CD14-positive monocyte (primary cell): ENCODE data around the gene BAHCC1. TPM values are rescaled to one million over a fixed set of nuclear protein-coding genes. Genes with fewer than 3 reads are reported as not detected.

Experiments
- DNase-seq, 3 donors: peaks; one replicate each; pipeline ENCODE4 v3.0.0-alpha.2; 2011 to 2022
- H2AFZ ChIP-seq: 2 replicates; pipeline ENCODE4 v1.6.0; 2012; ENCODE audit warnings: mild to moderate bottlenecking, low read depth, low read length, inconsistent platforms; ENCODE audit not compliant: insufficient read depth, poor library complexity, severe bottlenecking
- H3K27ac ChIP-seq, 2 donors: 1 replicate in 1 of 2; 2 replicates in 1 of 2; pipeline ENCODE4 v1.5.1; 2012 to 2013; ENCODE audit warnings: low read length in 2 of 2, control low read depth in 1 of 2, inconsistent platforms in 1 of 2, low read depth in 1 of 2, mild to moderate bottlenecking in 1 of 2
- H3K27me3 ChIP-seq, 2 donors: one replicate each; pipeline versions ENCODE4 v1.6.0 to v1.6.1; 2011 to 2013; ENCODE audit warnings: low read length in 2 of 2; ENCODE audit not compliant: control insufficient read depth in 2 of 2, insufficient read depth in 2 of 2
- H3K36me3 ChIP-seq, 2 donors: replicated peaks in 1 of 2; 1 replicate in 1 of 2; 2 replicates in 1 of 2; pipeline versions ENCODE4 v1.5.1 to v1.6.1; 2012 to 2013; ENCODE audit warnings: low read length in 2 of 2, control low read depth in 1 of 2, inconsistent platforms in 1 of 2, mild to moderate bottlenecking in 1 of 2; ENCODE audit not compliant: insufficient read depth in 2 of 2, control insufficient read depth in 1 of 2
- H3K4me1 ChIP-seq, 2 donors: 1 replicate in 1 of 2; 2 replicates in 1 of 2; pipeline versions ENCODE4 v1.5.1 to v1.6.1; 2012 to 2013; ENCODE audit warnings: low read length in 2 of 2, control low read depth in 1 of 2, inconsistent platforms in 1 of 2, mild to moderate bottlenecking in 1 of 2, moderate library complexity in 1 of 2; ENCODE audit not compliant: insufficient read depth in 2 of 2, control insufficient read depth in 1 of 2
- H3K4me2 ChIP-seq: replicated peaks from 2 replicates; pipeline ENCODE3; 2012; ENCODE audit warnings: low read length, moderate library complexity, mild to moderate bottlenecking; ENCODE audit not compliant: poor library complexity, severe bottlenecking; ENCODE audit errors: extremely low read depth
- H3K4me3 ChIP-seq, 3 experiments: fragments of 200-600 bp in 1 of 3; sonication (generic) in 1 of 3; replicated peaks in 1 of 3; 1 replicate in 2 of 3; 2 replicates in 1 of 3; pipeline ENCODE4 v1.5.1; 2011 to 2013; ENCODE audit warnings: low read length in 3 of 3, mild to moderate bottlenecking in 3 of 3, control low read depth in 2 of 3, low read depth in 2 of 3, inconsistent platforms in 1 of 3, moderate library complexity in 1 of 3
- H3K79me2 ChIP-seq: 2 replicates; pipeline ENCODE4 v1.6.0; 2012; ENCODE audit warnings: mild to moderate bottlenecking, control low read depth, inconsistent platforms, low read length, moderate library complexity; ENCODE audit not compliant: insufficient read depth
- H3K9ac ChIP-seq: 2 replicates; pipeline ENCODE4 v1.6.0; 2017; ENCODE audit warnings: low read length, mild to moderate bottlenecking; ENCODE audit not compliant: insufficient read depth, poor library complexity, severe bottlenecking
- H3K9me3 ChIP-seq, 2 donors: replicated peaks in 1 of 2; 1 replicate in 1 of 2; 2 replicates in 1 of 2; pipeline versions ENCODE4 v1.5.1 to v1.6.1; 2012 to 2013; ENCODE audit warnings: low read length in 2 of 2, control low read depth in 1 of 2; ENCODE audit not compliant: control insufficient read depth in 1 of 2, insufficient read depth in 1 of 2
- H4K20me1 ChIP-seq: 2 replicates; pipeline ENCODE4 v1.6.0; 2012; ENCODE audit warnings: mild to moderate bottlenecking, low read length, control low read depth, moderate library complexity; ENCODE audit not compliant: insufficient read depth
- H3K27ac Mint-ChIP-seq, 7 donors: one replicate each; pipeline ENCODE4 v1.8.0; 2020; ENCODE audit warnings: mild to moderate bottlenecking in 7 of 7, mixed read lengths in 7 of 7, moderate library complexity in 6 of 7, inconsistent platforms in 2 of 7
- H3K27me3 Mint-ChIP-seq, 3 donors: one replicate each; pipeline ENCODE4 v1.8.0; 2021 to 2022; ENCODE audit warnings: low read depth in 3 of 3, mild to moderate bottlenecking in 3 of 3, mixed read lengths in 3 of 3, moderate library complexity in 3 of 3, inconsistent platforms in 1 of 3
- H3K36me3 Mint-ChIP-seq, 2 donors: one replicate each; pipeline ENCODE4 v1.8.0; 2020; ENCODE audit warnings: mixed read lengths in 2 of 2, inconsistent platforms in 1 of 2, mild to moderate bottlenecking in 1 of 2
- H3K4me1 Mint-ChIP-seq: one replicate; pipeline ENCODE4 v1.8.0; 2020; ENCODE audit warnings: mild to moderate bottlenecking, mixed read lengths
- H3K4me3 Mint-ChIP-seq, 2 donors: one replicate each; pipeline ENCODE4 v1.8.0; 2020; ENCODE audit warnings: mild to moderate bottlenecking in 2 of 2, mixed read lengths in 2 of 2, moderate library complexity in 1 of 2
- H3K9me3 Mint-ChIP-seq, 7 donors: one replicate each; pipeline ENCODE4 v1.8.0; 2020 to 2022; ENCODE audit warnings: mixed read lengths in 7 of 7, mild to moderate bottlenecking in 6 of 7, moderate library complexity in 6 of 7, inconsistent platforms in 2 of 7
- WGBS: methylation state at CpG from one replicate; pipeline ENCODE4 v1.1.5; 2013; ENCODE audit warnings: missing lambda C conversion rate; ENCODE audit not compliant: insufficient coverage; 5-methylcytosine and 5-hydroxymethylcytosine counted together
- intact Hi-C, 2 donors: fragments of 100-400 bp; cut with micrococcal nuclease; formaldehyde crosslinking; loops; one replicate each; pipeline versions ENCODE4 v1.15.0 to v1.15.1; 2023
- polyA plus RNA-seq, 3 donors: library from polyadenylated mRNA; depleted of rRNA in 1 of 3; unstranded in 2 of 3; stranded (reverse) in 1 of 3; fragments of 300-500 nt in 2 of 3; fragments of >200 nt in 1 of 3; fragmentation: Illumina TruSeq in 2 of 3; gene quantifications; 1 replicate in 2 of 3; 2 replicates in 1 of 3; pipeline ENCODE4 v1.2.3, GENCODE V29; 2012 to 2021
- TF ChIP-seq, protein P1 (sequence below): fragments of 200-600 bp; IDR thresholded peaks from one replicate; pipeline ENCODE4 v1.8.0; 2022; ENCODE audit warnings: antibody characterized with exemption, mild to moderate bottlenecking

BAHCC1 gene
- polyA plus RNA-seq, 3 donors: 0.11 to 8.8 (median 0.27) TPM

DNA sequence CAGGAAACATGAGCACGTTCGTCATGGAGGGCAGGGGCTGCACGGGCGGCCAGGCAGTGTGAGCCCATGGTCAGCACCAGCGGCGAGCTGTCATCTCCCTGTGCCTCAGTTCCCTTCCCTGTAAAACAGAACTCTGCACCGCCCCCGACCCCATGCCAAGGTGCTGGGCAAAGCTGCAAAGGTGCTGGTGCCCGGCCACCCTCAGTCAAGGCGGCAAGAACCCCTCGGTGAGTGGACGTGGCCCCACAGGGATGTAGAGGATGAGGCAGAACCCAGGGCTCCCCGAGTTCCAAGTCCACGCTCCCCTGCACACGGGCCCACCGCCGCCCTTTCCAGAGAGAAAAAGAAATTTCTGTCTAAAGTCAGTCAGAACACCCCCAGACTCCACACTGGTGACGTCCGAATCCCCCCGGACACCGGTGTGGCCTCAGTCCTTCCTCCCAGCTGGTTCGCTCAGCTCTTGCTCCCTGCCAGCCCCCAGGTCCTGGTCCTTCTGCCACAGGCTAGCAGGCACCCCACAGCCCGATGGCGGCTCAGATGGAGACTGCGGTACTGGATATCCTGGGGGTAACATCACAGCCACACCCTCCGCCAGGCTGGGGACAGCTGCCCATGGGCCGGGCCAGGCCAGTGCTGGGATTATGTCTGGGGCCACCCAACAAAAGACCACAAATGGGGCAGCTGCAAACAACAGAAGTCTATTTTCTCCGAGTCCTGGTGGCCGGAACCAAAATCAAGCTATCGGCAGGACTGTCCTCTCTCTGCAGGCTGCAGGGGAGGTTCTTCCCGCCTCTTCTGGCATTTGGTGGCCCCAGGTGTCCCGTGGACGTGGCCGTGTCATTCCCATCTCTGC, 14.4 kb upstream of the BAHCC1 start:
- Histone ChIP-seq H2AFZ (no peak overlapping the region), H3K4me3 (no peak overlapping the region), H3K4me1 (peaks cover 0 to 2% of the 10 kb centered on the region in 2 donors), H3K9ac (no peak overlapping the region), H3K9me3 (no peaks in the 10 kb centered on the region), H4K20me1 (no peaks in the 10 kb centered on the region), H3K4me2 (no peak overlapping the region), H3K27ac (no peak overlapping the region), H3K27me3 (peaks cover 0 to 7% of the 10 kb centered on the region in 2 donors), H3K79me2 (no peaks in the 10 kb centered on the region), H3K36me3 (no peaks in the 10 kb centered on the region)
- 88% methylated on average over 28 of the region's 34 CpGs for WGBS
- H3K4me3 Mint-ChIP-seq: no peak overlapping the region
- DNase-seq: no peak
- H3K4me1 Mint-ChIP-seq: peaks cover 2% of the 10 kb centered on the region
- TF ChIP-seq, protein P1, sequence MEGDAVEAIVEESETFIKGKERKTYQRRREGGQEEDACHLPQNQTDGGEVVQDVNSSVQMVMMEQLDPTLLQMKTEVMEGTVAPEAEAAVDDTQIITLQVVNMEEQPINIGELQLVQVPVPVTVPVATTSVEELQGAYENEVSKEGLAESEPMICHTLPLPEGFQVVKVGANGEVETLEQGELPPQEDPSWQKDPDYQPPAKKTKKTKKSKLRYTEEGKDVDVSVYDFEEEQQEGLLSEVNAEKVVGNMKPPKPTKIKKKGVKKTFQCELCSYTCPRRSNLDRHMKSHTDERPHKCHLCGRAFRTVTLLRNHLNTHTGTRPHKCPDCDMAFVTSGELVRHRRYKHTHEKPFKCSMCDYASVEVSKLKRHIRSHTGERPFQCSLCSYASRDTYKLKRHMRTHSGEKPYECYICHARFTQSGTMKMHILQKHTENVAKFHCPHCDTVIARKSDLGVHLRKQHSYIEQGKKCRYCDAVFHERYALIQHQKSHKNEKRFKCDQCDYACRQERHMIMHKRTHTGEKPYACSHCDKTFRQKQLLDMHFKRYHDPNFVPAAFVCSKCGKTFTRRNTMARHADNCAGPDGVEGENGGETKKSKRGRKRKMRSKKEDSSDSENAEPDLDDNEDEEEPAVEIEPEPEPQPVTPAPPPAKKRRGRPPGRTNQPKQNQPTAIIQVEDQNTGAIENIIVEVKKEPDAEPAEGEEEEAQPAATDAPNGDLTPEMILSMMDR: no peak
- intact Hi-C loops: no loop called here
- peaks cover 19 to 49% (median 31%) of the 10 kb centered on the region in 3 donors for H3K27me3 Mint-ChIP-seq
- no peak overlapping the region for H3K27ac Mint-ChIP-seq
- peaks cover 0 to 2% (median 0%) of the 10 kb centered on the region in 7 donors for H3K9me3 Mint-ChIP-seq
- H3K36me3 Mint-ChIP-seq: no peaks in the 10 kb centered on the region

GRCh38 chr17:81381632-81382577, 13.4 kb upstream of the BAHCC1 start:
- H3K36me3 Mint-ChIP-seq: no peaks in the 10 kb centered on the region
- intact Hi-C loops: no loop called here
- peaks cover 20 to 49% (median 34%) of the 10 kb centered on the region in 3 donors for H3K27me3 Mint-ChIP-seq
- Histone ChIP-seq H3K27me3 (peaks cover 0 to 12% of the 10 kb centered on the region in 2 donors), H3K4me2 (no peak overlapping the region), H3K36me3 (no peaks in the 10 kb centered on the region), H4K20me1 (no peaks in the 10 kb centered on the region), H3K27ac (no peak overlapping the region), H3K4me1 (peaks cover 6 to 11% of the 10 kb centered on the region in 2 donors), H3K9ac (no peak overlapping the region), H3K4me3 (no peak overlapping the region), H3K9me3 (no peaks in the 10 kb centered on the region), H3K79me2 (no peaks in the 10 kb centered on the region), H2AFZ (no peak overlapping the region)
- TF ChIP-seq, protein P1: no peak
- peaks cover 8% of the 10 kb centered on the region for H3K4me1 Mint-ChIP-seq
- H3K9me3 Mint-ChIP-seq: peaks cover 0 to 2% (median 0%) of the 10 kb centered on the region in 7 donors
- peak overlapping the region in 1 of 2 donors; percentile 46 for H3K4me3 Mint-ChIP-seq
- no peak overlapping the region for H3K27ac Mint-ChIP-seq
- no peak for DNase-seq
- 93% methylated on average over 22 of the region's 37 CpGs for WGBS
